GM19452 (cell line): ENCODE results near the gene B3GNT4.
"Not testable (repeated sequence)": the region's sequence is repeated elsewhere in the genome, so short reads cannot be mapped to it uniquely, and the experiment has no call there.

Source experiments
- ATAC-seq: cut with Tn5 transposase; IDR thresholded peaks from one replicate; pipeline ENCODE4 v1.9.1; 2021; ENCODE audit not compliant: unreplicated experiment

The B3GNT4 gene

DNA sequence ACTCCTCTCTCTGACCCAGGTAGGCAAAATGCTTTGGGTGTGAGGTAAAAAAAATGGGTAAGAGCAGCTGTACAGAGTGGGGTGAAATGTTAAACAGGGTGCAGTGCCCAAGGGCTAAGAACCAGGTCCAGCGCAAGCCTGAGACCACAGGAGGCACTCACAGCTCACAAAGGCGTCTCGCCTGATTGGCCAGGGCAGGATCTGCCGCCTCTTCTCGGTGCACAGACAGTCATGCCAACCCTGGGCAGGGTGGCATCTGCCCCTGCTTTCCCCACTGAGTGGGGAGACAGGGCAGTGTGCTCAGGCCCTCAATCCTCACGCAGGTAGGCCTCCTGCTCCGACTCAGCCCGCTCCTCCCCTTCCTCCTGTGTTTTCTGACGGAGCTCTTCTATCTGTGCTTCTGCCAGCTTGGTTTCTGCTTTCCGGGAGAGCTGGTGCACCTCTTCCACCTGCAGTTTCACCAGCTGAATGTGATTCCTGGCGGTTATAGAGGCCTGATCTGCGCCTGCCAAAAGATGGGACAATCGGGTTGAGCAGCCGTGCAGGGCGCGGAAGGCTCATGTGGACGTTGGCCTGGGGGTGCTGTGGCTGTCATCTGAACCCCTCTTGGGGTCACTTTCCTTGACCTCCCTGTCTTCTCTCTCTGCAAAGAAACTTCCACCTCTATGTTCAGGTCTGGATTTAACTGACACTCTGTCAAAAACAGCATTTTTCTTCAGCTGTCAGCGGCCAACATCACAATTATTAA, 4.7 kb downstream of the B3GNT4 start:
- no peak for ATAC-seq

DNA sequence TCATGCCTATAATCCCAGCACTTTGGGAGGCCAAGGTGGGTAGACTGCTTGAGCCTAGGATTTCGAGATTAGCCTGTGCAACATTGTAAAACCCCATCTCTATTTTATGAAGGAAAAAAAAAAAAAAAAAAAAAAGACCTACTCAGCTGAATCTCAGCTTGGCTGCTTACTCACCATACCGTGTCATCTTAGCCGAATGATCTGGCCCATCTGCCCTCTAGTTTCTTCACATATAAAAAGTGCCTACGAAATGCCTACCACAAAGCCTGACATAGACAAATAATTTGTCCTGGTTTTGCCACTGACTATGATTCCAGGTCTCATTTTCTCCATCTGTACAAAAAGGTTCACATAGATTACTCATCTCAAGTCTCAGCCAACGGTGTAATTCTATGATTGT, 12.3 kb downstream of the B3GNT4 start:
- no peak for ATAC-seq

DNA sequence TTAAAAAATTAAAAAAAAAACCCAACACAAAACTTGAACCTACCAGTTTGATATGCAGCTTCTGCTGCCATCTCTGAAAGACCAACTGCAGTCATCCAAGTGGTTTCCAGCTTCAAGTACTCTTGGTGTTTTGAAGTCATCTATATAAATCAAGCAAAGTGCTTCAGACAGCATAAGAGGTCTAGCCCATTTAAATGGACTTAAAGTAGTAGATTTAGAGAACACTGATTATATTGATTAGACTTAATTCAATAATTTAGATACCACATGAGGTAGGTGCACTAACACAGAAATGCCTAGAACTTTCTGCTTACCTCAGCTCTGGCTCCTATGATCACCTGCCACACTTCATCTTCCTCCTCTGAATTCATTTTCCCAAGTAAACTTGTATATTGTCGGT, 12.9 kb downstream of the B3GNT4 start:
- no peak for ATAC-seq

DNA sequence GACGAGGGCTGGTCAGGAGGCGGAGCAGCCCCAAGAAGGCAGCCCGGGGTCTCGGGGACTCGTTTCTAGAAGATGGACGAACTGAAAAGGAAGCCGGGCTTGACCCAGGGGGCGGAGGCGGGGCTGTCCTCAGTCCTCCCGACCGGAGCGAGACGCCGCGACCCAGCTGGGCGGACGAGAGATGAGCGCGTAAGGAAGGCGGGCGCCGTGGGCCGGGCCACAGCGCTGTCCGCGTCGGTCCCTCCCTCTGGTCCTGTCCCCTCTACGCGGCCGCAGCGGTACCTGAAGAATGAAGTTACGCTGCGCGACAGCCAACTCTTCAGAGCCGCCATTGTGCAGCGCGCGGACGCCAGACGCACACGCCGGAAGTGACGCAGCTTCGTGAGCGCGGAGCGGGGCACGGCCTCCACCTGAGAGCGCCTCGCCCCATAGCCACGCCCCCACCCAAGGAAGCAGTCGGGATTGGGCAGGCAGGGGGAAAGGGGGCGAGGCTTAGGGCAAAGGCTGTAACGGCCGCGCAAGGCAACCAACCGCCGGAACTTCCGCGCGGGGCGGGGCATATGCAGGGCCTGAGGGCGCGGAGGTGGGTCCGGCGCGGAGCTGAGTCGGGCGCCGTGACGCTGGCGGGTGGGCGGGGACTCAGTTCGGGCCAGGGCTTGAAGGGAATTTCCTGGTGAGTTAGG, 22.3 kb downstream of the B3GNT4 start, which contains the start of gene DIABLO:
DIABLO (minus strand) TSS at position 370 of the 683 bp plus-strand sequence; CDS start at position 332, 38 bp downstream.
- peak; percentile 91 for ATAC-seq

DNA sequence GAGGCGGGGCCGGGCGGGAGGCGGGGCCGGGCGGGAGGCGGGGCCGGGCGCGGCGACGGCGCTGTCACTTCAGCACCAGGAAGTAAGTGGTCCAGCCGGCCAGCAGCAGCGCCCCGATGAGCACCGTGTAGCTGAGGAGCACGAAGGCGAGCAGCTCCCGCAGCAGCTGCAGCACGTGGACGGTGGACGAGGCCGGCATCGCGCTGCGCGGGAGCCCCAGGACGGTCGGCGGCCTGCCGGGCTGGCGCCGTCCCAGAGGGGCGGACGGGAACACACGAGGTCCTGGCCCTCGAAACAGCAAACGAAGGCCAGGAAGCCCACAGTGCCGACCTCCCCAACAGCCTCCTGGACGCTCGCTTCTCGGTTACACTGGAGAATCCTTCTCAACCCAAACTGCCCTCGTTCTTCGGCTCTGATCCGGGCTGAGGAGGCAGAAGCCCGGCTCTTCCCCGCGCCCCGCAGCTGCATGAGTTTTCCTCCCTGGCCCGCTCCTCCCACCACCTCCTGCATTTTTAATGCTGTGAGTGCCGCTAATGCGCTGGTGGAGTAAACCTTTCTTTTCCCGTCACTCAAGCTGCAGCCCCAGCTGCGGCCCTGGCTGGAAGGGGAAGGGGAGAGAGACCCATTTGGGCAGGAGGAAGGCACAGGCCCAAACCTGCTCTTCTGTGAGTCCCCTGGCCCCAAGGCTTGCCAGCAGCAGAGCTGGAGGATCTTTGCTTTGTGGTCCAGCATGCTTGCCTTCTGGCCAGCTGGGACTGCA, 23.0 kb downstream of the B3GNT4 start:
- no peak for ATAC-seq

DNA sequence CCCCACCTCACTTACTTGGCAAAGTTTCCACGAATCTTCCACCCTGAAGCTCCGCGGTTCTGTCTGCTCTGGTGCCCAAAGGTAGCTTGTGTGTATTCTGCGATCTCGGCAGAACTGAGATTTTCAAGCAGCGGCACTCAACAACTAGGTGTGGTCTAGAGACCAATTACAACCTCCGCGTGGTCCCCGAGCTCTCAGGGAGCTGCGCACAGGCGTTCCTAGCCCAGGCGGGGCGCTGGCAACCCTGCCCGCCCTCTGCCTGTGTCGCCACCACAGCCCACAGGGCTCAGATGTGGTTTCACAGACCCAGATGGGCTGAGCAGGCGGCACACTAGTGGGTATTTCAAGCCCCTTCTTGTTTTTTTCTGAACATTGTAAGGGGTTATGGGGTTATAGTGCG, 23.8 kb downstream of the B3GNT4 start:
- no peak for ATAC-seq

DNA sequence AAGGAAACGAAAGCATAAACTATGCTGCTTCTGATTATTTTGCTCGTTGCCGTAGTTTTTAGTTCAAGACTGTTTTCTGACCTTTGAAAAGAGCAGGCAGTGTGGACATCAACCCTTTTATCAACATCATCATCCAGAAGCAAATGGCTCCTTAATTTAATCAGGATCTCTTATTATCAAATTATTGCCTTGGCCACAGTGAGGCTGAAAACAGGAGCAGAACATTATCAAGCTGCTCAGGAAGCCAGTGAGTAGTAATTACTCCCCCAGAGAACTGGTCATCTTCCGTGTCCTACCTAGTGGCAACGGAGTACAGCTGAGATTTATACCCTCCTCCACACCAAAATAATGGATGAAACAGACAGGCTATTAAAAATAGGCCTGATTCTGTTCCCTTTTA, 24.6 kb downstream of the B3GNT4 start:
- ATAC-seq, result no peak

DNA sequence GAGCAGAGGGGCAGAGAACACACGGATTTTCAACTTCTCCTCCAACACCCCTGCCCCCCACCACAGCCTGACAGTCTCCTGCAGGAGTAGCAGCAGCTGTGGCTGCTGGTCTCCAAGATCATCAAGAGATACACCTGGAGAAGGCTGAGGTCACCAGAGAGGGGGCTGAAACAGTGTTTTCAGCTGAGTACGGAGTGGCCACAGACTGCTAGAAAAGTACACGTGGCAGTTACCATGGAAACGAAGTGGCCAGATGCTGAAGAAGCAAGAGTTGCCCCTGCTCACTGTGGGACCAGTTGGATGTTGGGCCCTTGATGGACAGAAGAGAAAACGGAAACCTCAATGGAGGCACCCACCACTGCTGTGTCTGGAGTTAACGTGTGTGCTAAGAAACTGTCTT, 27.3 kb downstream of the B3GNT4 start:
- ATAC-seq, result no peak

DNA sequence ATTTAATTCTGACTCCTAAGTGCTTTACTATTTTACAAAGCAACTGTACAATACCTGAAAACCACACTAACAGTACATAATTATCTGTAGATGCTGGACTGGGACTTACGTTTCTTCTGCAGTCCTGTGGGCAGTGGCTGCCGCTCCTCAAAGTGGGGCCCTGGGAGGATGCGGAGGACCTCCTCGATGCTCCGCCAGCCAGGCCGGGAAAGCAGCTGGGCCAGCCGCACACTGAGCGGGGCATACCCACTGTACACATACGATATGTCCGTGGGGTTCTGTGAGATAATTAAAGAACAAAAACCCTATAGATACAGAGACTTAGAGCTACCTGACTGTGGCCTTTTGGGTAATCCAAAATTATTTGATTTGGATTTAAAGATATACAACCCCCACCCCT, 29.2 kb downstream of the B3GNT4 start:
- no peak for ATAC-seq

DNA sequence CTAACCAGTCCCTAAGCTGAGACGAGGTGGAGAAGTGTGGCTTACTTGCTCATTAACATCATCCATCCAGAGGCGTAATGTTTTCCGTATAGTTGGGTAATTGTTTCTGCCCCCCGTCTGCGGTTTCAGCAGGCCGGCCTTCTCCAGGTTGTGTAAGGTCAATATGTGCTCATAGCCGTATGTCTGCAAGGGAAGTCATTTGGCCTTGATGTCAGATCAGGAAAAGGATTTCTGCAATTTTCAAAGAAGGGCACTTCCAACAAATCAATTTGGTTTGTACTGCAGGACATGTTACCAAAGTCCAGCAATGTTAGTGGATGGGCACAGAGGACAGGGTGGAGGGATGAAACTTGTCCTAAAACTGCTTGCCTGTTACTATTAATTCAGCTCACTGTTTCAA, 32.2 kb downstream of the B3GNT4 start:
- ATAC-seq, result no peak

DNA sequence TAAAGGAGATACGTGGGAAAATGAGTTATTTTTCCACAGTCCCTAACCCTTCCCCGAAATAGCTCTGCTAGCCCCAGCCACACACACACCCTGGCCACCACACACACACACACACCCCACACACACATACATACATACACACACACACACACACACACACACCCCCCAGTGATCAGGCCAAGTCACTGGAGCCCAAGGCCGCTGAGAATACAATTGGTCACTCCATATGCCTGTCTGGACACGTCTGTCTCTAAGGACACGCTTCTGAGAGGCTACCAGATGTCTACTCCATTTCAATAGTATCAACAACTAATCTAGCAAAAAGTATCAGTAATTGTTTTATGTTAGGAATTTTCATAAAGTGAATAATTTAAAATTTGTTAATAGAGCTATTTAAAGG, 35.4 kb downstream of the B3GNT4 start:
- ATAC-seq, result no peak

DNA sequence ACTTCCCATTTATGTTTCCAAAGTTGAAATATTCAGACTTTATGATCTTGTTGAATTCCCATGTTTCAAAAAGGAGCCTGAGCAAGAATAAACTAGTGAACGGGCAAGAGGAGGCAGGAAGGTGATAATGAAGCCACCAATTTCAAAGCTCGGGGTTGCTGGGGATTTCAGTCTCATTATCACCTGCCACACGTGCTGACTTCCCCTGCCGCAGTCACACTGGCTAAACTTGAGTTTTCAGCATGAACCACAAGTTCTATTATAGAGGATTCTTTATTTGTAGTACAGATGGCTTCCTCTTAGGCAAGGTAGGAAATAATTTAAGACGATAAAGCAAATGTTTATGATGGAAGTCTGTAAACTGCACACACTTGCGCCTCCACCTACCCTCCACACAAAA, 40.5 kb downstream of the B3GNT4 start:
- no peak for ATAC-seq

DNA sequence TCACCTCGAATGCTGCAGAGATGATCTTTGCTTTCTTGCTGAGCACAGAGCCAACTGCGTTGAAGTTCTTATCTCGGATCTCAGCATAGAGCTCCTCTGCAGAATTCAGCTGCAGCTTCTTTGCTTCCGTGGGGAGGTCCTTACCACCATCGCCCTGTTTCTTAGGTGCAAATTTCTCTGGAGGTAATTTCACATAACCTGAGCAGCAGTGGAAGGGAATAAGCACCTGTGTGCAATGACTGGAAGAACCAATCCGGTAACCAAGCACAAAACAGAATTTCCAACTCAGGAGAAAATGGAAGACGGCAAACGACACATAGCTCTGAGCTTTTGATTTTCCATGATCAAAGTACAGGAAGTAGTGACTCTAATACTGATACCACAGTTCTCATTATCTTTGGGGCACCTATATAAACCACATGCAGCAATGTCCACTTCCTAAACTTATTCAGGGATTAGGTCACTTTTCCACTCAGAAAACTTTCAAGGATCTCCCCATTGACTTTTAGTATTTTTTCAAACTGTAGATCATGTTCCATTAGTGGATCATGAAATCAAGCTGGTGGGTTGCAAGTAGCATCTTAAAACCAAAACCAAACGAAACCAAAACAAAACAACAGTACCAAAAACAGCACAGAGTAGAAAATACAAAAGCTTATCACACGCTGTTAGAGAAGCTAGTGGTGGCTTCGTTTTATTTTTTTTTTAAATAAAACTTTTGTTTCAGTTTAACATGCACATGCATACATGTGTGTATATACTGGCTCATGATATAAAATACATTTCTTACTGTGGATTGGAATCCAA, 41.3 kb downstream of the B3GNT4 start:
- no peak for ATAC-seq

DNA sequence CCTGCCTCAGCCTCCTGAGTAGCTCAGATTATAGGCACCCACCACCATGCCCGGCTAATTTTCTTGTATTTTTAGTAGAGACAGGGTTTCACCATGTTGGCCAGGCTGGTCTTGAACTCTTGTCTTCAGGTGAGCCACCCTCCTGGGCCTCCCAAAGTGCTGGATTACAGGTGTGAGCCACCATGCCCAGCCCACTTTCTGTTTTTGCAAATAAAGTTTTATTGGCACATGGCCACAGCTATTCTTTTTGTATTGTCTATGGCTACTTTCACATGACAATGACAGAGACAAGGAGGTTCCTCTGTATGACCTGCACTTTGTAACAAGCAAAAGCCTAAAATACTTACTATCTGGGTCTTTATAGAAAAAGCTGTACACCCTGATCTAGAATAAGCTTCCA, 42.0 kb downstream of the B3GNT4 start:
- ATAC-seq, result no peak

DNA sequence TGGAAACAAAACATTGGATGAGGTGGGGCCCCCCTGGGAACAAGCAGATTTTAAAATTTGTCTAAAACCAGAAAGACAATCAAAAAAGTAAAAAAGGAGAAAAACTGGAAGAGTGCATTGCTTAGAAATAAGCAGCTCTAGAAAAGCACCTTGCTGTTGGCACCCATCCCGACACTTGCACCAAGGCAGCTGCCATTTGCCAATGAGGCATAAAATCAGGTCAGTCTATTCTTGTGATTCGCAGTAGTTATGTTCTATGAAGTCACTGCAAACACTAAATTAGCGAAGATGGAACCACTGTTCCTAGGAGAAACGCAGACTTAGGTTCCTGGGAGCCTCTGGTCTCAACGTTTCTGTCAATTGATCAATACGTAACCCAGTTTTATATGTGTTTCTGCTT, 46.5 kb downstream of the B3GNT4 start:
- ATAC-seq, result no peak

DNA sequence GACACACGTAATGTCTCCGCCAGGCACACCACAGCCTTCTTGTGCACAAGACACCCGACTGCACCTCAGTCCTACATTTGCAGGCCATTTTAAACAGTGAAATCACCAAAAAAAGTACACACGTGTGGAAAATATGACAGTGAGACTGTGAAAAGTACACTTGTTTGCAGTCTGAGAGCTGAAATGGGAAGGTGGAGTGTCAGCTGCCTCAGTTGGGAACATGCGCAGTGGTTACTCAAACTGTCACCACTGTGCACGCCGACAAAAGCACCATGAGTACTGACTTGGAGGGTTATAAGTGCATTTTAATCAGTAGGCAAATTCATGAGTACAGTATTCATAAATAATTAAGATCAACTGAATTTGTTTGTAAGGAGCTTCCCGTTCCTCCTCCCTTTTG, 47.0 kb downstream of the B3GNT4 start:
- no peak for ATAC-seq

DNA sequence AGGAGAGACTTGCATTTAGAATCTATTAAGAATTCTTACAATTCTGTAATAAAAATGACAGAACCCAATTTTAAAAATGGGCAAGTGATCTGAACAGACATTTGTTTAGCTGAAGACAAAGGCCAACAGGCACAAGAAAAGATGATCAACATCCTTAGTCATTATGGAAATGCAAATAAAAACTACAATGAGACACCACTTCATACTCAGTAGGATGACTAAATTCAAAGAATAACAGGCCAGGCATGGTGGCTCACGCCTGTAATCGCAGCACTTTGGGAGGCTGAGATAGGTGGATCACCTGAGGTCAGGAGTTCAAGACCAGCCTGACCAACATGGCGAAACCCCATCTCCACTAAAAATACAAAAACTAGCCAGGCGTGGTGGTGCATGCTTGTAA, 55.0 kb downstream of the B3GNT4 start:
- not testable (repeated sequence) for ATAC-seq
